HG02885 (cell line): Measurements from ENCODE around the gene JAK1.

Experiments
- ATAC-seq: cut with Tn5 transposase; IDR thresholded peaks from one replicate; pipeline ENCODE4 v1.9.1; 2021; ENCODE audit warnings: mild to moderate bottlenecking; ENCODE audit not compliant: unreplicated experiment, poor library complexity

The JAK1 gene

GRCh38 chr1:64809309-64809708, 157.0 kb downstream of the JAK1 start:
- no peak for ATAC-seq

GRCh38 chr1:64801851-64802523, 164.4 kb downstream of the JAK1 start:
- no peak for ATAC-seq

- ATAC-seq: no peak
Measured at GRCh38 chr1:64798872-64799271, 167.5 kb downstream of the JAK1 start.

DNA sequence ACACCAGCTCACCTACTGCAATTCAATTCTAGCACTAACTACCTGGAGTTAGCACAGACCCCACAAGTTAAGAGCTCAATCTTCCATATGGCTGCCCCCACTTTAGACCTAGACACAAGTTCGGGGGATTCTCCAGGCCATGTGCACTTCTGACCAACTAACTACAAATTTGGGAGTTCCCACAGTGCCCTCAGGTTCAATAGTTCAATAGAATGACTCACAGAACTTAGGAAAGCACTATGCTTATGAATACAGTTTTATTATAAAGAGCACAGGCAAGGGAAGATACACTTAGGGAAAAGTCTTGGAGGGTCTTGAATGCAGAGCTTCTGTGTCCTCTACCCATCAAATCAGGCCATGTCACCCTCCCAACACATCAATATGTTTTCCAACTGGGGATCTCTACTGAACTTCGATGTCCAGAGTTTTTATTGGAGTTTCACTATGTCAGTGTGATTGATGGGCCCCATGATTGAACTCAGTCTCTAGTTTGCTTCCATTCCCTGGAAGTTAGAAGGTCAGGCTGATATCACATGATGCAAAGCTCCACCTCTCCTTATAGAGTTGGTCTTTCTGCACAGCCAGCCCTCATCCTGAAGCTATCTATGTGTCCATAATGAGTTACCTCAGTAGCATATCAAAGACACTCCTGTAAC, 175.4 kb downstream of the JAK1 start:
- no peak for ATAC-seq
